Body of pancreas (tissue), 4 donors: Measurements from ENCODE around the gene SOX12.

Source experiments
- CTCF ChIP-seq, 7 experiments: fragments of 450-650 bp in 4 of 7; fragments of 200-600 bp in 3 of 7; sonication (generic) in 3 of 7; IDR thresholded peaks; one replicate each; pipeline ENCODE4 v1.5.1; 2016 to 2019; ENCODE audit warnings: antibody characterized with exemption in 7 of 7
- POLR2A ChIP-seq, 3 donors: fragments of 450-650 bp; IDR thresholded peaks; one replicate each; pipeline ENCODE4 v1.6.1; 2016; ENCODE audit warnings: antibody characterized with exemption in 3 of 3, mild to moderate bottlenecking in 2 of 3

DNA sequence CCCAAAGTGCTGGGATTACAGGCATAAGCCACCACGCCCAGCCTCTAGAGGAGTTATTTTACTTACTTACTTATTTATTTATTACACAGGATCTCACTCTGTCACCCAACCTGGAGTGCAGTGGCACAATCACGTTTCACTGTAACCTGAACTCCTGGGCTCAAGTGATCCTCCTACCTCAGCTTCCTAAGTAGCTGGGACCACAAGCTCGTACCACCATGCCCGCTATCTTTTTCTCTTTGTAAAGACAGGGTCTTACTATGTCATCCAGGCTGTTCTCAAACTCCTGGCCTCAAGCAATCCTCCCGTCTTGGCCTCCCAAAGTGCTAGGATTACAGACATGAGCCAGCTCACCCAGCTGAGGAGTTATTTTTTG is 53.6 kb downstream of the SOX12 start:
- no peak for TF ChIP-seq CTCF (IDR thresholded peaks at IDR 0.05)
- TF ChIP-seq POLR2A (IDR thresholded peaks at IDR 0.05) = no peak
